ENCODE data around the gene C10orf53. TPM values are rescaled to one million over a fixed set of nuclear protein-coding genes. Genes with fewer than 3 reads are reported as not detected.

The C10orf53 gene
- polyA plus RNA-seq, 1 of the 3 experiments (the other 2 are of a cell fraction): not detected

DNA sequence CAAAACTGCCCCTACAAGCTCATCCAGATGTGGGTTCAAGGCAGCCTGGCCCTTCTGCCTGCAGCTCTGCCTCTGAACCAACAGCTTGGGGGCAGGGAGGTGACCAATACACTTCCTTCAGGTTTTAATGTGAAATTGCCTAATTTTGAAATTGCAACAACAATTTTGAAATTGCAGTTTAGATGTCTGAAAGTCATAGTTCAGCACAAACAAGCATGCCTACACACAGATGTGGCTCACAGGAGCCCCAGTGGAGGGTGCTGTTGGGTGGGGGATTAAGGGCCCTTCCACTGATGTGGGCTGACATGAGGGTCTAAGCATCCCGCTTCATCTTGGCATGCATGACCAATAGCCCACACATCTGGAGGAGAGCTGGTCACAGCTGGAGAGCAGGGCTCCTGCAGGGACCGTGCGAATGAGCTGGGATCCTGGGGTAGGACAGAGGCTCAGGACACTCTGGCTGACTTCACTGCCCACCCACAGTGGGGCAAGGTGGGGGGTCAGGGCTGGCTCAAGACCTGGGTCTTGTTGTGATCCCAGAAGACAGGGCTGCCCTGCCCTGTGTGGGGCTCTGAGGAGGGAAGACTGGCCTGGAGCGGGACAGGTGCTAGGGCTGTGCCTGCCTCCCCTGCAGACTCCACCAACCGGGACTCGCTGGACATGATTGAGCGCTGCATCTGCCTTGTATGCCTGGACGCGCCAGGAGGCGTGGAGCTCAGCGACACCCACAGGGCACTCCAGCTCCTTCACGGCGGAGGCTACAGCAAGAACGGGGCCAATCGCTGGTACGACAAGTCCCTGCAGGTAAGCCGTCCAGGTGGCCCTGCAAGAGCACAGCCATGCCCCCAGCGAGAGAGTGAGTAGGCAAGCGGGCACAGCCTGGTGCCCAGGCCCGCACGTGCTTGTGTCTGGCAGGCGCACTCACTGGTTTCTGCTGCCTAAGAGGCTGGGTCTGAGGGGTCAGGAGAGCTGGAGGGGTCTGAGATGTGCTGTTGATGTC is 33.3 kb upstream of the C10orf53 start (continued):
- TF ChIP-seq, protein P1, sequence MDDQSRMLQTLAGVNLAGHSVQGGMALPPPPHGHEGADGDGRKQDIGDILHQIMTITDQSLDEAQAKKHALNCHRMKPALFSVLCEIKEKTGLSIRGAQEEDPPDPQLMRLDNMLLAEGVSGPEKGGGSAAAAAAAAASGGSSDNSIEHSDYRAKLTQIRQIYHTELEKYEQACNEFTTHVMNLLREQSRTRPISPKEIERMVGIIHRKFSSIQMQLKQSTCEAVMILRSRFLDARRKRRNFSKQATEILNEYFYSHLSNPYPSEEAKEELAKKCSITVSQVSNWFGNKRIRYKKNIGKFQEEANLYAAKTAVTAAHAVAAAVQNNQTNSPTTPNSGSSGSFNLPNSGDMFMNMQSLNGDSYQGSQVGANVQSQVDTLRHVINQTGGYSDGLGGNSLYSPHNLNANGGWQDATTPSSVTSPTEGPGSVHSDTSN (IDR thresholded peaks at IDR 0.05): no peak
- TF ChIP-seq FOXM1 (IDR thresholded peaks at IDR 0.05; ENCODE audit: low read depth) (no peak), CHD2 (IDR thresholded peaks at IDR 0.05; ENCODE audit: low read length, partially characterized antibody) (no peak), NRF1 (IDR thresholded peaks at IDR 0.05; ENCODE audit: low read depth, low read length) (no peak)

GRCh38 chr10:49647554-49647953 is 31.9 kb upstream of the C10orf53 start:
- H3K9me3 ChIP-seq: no peaks in the 10 kb centered on the region
- ChIA-PET CTCF (interaction anchor here (1.0 kb wide), 1 partner anchor 52 kb away, joined by 3 read pairs; no protein-coding TSS in a partner anchor), POLR2A (no interaction called here)
- H3F3A ChIP-seq (replicated peaks; ENCODE audit: insufficient read depth): no peaks in the 10 kb centered on the region
- TF ChIP-seq RAD21 (IDR thresholded peaks at IDR 0.05; ENCODE audit: low read length) (no peak), FOXM1 (IDR thresholded peaks at IDR 0.05; ENCODE audit: low read depth) (no peak), RFX5 (IDR thresholded peaks at IDR 0.05; ENCODE audit: low read length) (no peak), REST (IDR thresholded peaks at IDR 0.05; ENCODE audit: low read depth, low read length) (no peak), NFIC (IDR thresholded peaks at IDR 0.05; ENCODE audit: borderline replicate concordance) (no peak), EZH2phosphoT487 (IDR thresholded peaks at IDR 0.05; ENCODE audit: borderline replicate concordance, low read depth) (no peak), FOXJ3 (CRISPR knock-in tag; IDR thresholded peaks at IDR 0.05) (no peak), ELF1 (IDR thresholded peaks at IDR 0.05) (no peak), RXRA (IDR thresholded peaks at IDR 0.05; ENCODE audit: borderline replicate concordance, low read depth) (no peak)
- TF ChIP-seq, protein P2, sequence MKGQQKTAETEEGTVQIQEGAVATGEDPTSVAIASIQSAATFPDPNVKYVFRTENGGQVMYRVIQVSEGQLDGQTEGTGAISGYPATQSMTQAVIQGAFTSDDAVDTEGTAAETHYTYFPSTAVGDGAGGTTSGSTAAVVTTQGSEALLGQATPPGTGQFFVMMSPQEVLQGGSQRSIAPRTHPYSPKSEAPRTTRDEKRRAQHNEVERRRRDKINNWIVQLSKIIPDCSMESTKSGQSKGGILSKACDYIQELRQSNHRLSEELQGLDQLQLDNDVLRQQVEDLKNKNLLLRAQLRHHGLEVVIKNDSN (IDR thresholded peaks at IDR 0.05; ENCODE audit: borderline replicate concordance, low read depth): no peak
- TF ChIP-seq, protein P3, sequence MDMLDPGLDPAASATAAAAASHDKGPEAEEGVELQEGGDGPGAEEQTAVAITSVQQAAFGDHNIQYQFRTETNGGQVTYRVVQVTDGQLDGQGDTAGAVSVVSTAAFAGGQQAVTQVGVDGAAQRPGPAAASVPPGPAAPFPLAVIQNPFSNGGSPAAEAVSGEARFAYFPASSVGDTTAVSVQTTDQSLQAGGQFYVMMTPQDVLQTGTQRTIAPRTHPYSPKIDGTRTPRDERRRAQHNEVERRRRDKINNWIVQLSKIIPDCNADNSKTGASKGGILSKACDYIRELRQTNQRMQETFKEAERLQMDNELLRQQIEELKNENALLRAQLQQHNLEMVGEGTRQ (IDR thresholded peaks at IDR 0.05; ENCODE audit: borderline replicate concordance, low read depth, low read length): no peak
- H3K79me2 ChIP-seq (ENCODE audit: insufficient read depth): no peaks in the 10 kb centered on the region
- no peaks in the 10 kb centered on the region for H3K27me3 ChIP-seq (ENCODE audit: insufficient read depth)
- 67% methylated on average over 4 of the region's 4 CpGs for WGBS (ENCODE audit: low lambda C conversion rate)
- no peak overlapping the region for H3K4me3 ChIP-seq (ENCODE audit: low read depth in 2 of 2, low read length in 1 of 2)
- H3K9ac ChIP-seq: no peak overlapping the region
- no peaks in the 10 kb centered on the region for H3K9me2 ChIP-seq
- H3K4me1 ChIP-seq (ENCODE audit: control insufficient read depth in 1 of 2, insufficient read depth in 2 of 2, low read depth in 1 of 2, low read length in 1 of 2): no peaks in the 10 kb centered on the region; a peak in 1 of 4 replicates
- H2AFZ ChIP-seq (ENCODE audit: low read depth): no peak overlapping the region
- DNase-seq: no peak
- H3K36me3 ChIP-seq (replicated peaks in 1 of 2; ENCODE audit: control insufficient read depth in 1 of 2, insufficient read depth in 2 of 2, low read length in 1 of 2): no peaks in the 10 kb centered on the region
- H3K4me2 ChIP-seq: no peak overlapping the region
- H3K27ac ChIP-seq (ENCODE audit: low read depth in 2 of 2, low read length in 1 of 2): no peak overlapping the region
- H4K20me1 ChIP-seq (ENCODE audit: insufficient read depth): no peaks in the 10 kb centered on the region
